HG03460 (cell line): ENCODE measurements around the gene CNST.
"Not testable (repeated sequence)": the region's sequence is repeated elsewhere in the genome, so short reads cannot be mapped to it uniquely, and the experiment has no call there.

Experiments
- ATAC-seq: cut with Tn5 transposase; IDR thresholded peaks from one replicate; pipeline ENCODE4 v1.9.1; 2021; ENCODE audit not compliant: unreplicated experiment

CNST gene

DNA sequence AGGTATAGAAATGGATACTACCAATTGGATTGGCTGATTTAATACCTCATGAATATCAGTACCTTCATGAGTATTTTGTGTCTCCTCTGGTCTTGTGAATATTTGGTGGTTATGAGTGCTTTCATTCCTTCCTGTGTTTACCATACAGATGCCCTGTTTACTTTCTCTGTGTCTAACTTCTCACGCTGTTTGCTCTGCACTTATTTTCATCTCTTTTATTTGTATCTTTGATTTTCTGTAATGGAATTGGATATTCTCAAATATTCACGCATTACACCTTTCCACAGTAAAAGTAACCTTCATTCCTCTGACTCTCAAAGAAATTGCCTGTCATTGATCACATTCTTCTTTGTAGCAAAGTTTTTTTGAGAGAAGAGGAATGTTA is 16.8 kb downstream of the CNST start:
- ATAC-seq = no peak

- no peak for ATAC-seq
Measured at GRCh38 chr1:246583448-246584185, 17.4 kb downstream of the CNST start.

- no peak for ATAC-seq
Measured at GRCh38 chr1:246587032-246587431, 20.8 kb downstream of the CNST start.

GRCh38 chr1:246587606-246588005 is 21.4 kb downstream of the CNST start:
- no peak for ATAC-seq

GRCh38 chr1:246588159-246588721 is 22.0 kb downstream of the CNST start:
- ATAC-seq = no peak

- not testable (repeated sequence) for ATAC-seq
Measured at GRCh38 chr1:246589919-246590318, 23.7 kb downstream of the CNST start.

- peak; percentile 35 for ATAC-seq
Measured at GRCh38 chr1:246591047-246591446, 24.8 kb downstream of the CNST start.

DNA sequence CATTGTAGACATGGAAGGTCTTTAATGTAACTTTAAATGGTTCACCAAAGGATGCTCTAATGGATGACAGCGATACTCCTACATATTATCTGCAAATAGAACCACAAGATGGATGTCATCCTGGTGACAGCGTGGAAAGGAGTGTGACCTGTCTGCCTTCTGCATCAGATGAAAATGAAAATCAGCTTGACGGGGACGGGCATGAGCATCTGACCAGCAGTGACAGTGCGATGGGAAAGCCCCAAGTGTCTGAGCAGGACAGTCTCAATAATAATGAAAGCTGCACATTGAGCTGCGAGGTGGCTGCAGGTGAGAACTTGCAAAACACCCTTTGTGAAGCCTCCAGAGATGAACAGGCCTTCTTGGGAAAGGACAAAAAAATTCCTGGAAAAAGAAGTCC is 25.2 kb downstream of the CNST start:
- ATAC-seq = peak; percentile 96

GRCh38 chr1:246591958-246592357 is 25.7 kb downstream of the CNST start:
- no peak for ATAC-seq

DNA sequence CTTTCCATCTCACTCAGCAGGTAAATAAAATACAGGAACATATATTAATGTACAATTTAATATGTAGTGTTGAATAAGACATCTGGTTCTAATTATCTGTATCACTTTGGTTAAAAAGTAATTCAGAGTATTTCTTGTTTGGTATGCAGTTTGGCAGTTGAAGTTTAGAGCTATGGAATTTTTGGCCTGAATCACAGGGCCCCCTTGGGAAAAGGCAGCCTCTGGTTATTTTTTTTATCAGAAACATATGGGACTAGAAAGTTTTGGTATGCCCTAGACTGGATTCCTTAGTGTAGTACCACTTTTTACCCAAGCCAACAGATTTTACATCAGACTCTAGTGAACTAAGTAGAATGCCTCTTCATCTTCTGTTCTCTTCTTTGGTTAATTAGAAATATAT is 26.4 kb downstream of the CNST start:
- no peak for ATAC-seq

GRCh38 chr1:246595146-246595545 is 28.9 kb downstream of the CNST start:
- no peak for ATAC-seq

DNA sequence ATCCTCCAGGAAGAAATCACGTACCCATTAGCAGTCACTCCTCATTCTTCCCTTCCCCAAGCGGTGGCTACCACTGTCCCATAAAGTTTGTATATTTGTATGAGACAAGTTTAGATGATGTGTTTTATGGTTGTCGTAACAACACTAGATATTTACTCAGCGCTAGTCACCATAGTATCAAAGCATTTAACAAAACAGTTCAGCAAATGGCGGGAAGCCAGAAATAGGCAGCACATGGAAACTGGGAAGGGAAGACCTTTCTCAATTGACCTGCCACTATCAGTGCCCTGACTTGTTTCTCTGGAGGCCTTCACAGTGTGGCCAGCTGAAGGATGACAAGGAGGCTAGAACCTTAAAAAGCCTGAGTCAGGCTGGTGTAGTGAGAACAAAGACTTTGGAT is 31.1 kb downstream of the CNST start:
- no peak for ATAC-seq

- no peak for ATAC-seq
Measured at GRCh38 chr1:246597971-246598370, 31.7 kb downstream of the CNST start.

GRCh38 chr1:246599315-246599714 is 33.1 kb downstream of the CNST start:
- no peak for ATAC-seq

- ATAC-seq = no peak
Measured at GRCh38 chr1:246600579-246600978, 34.3 kb downstream of the CNST start.

DNA sequence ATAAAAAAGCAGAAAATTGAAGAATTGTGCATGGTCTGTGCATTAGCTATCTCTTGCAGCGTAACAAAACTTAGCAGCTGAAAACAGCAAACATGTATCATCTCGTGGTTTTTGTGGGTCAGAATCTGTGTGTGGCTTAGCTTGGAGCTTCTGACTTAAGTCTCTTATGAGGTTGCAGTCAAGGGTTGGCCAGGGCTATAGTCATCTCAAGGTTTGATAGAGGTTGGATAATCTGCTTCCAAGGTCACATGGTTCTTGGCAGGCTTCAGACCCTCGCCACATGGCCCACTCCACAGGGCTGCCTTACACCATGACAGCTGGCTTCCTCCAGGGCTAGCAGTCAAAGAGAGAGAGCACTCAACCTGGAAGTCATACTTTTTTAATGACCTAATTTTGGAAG is 35.9 kb downstream of the CNST start:
- no peak for ATAC-seq

DNA sequence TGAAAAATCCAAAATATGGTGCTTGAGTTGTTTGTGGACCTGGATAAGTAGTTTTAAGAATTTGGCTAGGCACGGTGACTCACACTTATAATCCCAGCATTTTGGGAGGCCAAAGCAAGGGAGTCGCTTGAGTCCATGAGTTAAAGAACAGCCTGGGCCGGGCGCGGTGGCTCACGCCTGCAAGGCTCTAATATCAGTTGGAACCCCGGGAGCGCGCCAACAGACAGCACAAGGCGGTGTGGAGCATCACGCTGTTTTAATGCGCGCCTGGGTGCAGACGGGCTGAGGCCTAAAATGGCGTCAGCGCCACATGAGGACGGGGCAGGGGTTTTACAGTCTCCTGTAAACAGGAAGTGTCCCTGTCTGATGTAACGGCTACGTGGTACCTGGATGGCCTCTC is 39.0 kb downstream of the CNST start:
- ATAC-seq = not testable (repeated sequence)

- ATAC-seq = no peak
Measured at GRCh38 chr1:246607462-246607861, 41.2 kb downstream of the CNST start.

DNA sequence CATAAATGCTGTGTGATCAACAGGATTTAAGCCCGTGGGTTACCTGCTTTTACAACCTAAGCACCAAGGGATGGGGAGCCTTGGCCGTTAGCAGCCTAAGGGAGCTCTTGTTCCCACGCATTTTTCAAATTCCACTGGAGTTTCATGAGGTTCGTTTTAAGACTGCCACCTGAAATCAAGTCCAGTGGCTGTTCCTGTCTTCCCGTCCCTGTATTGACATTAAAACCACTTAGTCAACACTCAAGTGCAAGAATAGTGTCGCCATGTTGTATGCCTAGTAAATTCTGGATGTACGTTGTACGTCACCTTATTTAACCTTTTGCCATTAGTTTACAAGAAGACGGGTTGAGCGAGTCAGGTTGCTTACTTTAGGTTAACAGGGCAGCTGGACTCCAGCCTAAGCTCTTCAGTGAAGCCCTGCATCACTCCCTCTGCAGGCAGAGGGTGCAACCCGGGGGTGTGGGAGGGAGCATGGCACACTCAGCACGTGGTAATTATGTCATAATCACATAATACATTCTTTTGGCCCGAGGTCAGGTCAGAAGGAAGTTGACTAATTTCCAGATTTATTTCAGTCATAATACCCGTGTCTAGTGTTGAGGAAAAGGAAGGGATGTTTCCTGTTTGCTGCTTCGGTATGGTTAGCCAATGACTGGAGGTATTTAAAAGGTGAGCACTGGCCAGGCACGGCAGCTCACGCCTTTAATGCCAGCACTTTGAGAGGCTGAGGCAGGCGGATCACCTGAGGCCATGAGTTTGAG is 42.5 kb downstream of the CNST start:
- ATAC-seq = peak; percentile 73

DNA sequence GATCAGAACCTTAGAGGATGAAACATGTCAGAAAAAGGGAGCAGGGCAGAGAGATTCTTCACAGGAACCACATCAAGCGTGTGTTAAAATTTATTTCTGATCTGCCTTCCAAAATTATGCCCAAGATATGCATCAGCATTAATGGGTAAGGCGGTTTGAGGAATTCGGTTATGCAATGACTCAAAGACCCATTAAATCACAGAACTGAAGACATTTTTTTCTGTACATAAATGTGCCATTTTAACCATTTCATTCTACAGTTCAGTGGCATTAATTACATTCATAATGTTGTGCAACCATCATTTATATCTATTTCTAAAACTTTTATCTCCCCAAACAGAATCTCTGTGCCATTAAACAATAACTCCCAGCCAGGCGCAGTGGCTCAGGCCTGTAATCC is 43.4 kb downstream of the CNST start:
- ATAC-seq = no peak

GRCh38 chr1:246613096-246613758 is 47.0 kb downstream of the CNST start:
- ATAC-seq = no peak

DNA sequence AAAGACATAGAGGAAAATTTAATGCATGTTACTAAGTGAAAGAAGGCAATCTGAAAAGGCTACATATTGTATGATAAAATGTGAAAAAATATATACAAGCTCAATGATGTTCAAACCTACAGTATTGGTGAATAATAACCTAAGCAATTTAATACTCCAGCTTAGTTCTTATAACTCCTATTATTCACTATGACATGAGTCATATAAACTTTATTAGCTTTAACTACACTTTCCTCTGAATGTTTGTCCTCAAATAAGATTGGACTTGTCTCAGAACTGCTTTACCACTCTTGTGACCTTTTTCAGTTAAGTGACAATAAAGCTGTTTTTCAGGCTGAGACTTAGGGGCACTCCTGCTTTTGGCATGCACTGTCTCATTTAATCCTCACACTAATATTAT is 50.9 kb downstream of the CNST start:
- ATAC-seq = no peak
